CD14-positive monocyte (primary cell): ENCODE measurements around the gene HEY2. TPM values are rescaled to one million over a fixed set of nuclear protein-coding genes. Genes with fewer than 3 reads are reported as not detected.

Source experiments
- DNase-seq, 3 donors: peaks; one replicate each; pipeline ENCODE4 v3.0.0-alpha.2; 2011 to 2022
- H2AFZ ChIP-seq: 2 replicates; pipeline ENCODE4 v1.6.0; 2012; ENCODE audit warnings: mild to moderate bottlenecking, low read depth, low read length, inconsistent platforms; ENCODE audit not compliant: insufficient read depth, poor library complexity, severe bottlenecking
- H3K27ac ChIP-seq, 2 donors: 1 replicate in 1 of 2; 2 replicates in 1 of 2; pipeline ENCODE4 v1.5.1; 2012 to 2013; ENCODE audit warnings: low read length in 2 of 2, control low read depth in 1 of 2, inconsistent platforms in 1 of 2, low read depth in 1 of 2, mild to moderate bottlenecking in 1 of 2
- H3K27me3 ChIP-seq, 2 donors: one replicate each; pipeline versions ENCODE4 v1.6.0 to v1.6.1; 2011 to 2013; ENCODE audit warnings: low read length in 2 of 2; ENCODE audit not compliant: control insufficient read depth in 2 of 2, insufficient read depth in 2 of 2
- H3K36me3 ChIP-seq, 2 donors: replicated peaks in 1 of 2; 1 replicate in 1 of 2; 2 replicates in 1 of 2; pipeline versions ENCODE4 v1.5.1 to v1.6.1; 2012 to 2013; ENCODE audit warnings: low read length in 2 of 2, control low read depth in 1 of 2, inconsistent platforms in 1 of 2, mild to moderate bottlenecking in 1 of 2; ENCODE audit not compliant: insufficient read depth in 2 of 2, control insufficient read depth in 1 of 2
- H3K4me1 ChIP-seq, 2 donors: 1 replicate in 1 of 2; 2 replicates in 1 of 2; pipeline versions ENCODE4 v1.5.1 to v1.6.1; 2012 to 2013; ENCODE audit warnings: low read length in 2 of 2, control low read depth in 1 of 2, inconsistent platforms in 1 of 2, mild to moderate bottlenecking in 1 of 2, moderate library complexity in 1 of 2; ENCODE audit not compliant: insufficient read depth in 2 of 2, control insufficient read depth in 1 of 2
- H3K4me2 ChIP-seq: replicated peaks from 2 replicates; pipeline ENCODE3; 2012; ENCODE audit warnings: low read length, moderate library complexity, mild to moderate bottlenecking; ENCODE audit not compliant: poor library complexity, severe bottlenecking; ENCODE audit errors: extremely low read depth
- H3K4me3 ChIP-seq, 3 experiments: fragments of 200-600 bp in 1 of 3; sonication (generic) in 1 of 3; replicated peaks in 1 of 3; 1 replicate in 2 of 3; 2 replicates in 1 of 3; pipeline ENCODE4 v1.5.1; 2011 to 2013; ENCODE audit warnings: low read length in 3 of 3, mild to moderate bottlenecking in 3 of 3, control low read depth in 2 of 3, low read depth in 2 of 3, inconsistent platforms in 1 of 3, moderate library complexity in 1 of 3
- H3K79me2 ChIP-seq: 2 replicates; pipeline ENCODE4 v1.6.0; 2012; ENCODE audit warnings: mild to moderate bottlenecking, control low read depth, inconsistent platforms, low read length, moderate library complexity; ENCODE audit not compliant: insufficient read depth
- H3K9ac ChIP-seq: 2 replicates; pipeline ENCODE4 v1.6.0; 2017; ENCODE audit warnings: low read length, mild to moderate bottlenecking; ENCODE audit not compliant: insufficient read depth, poor library complexity, severe bottlenecking
- H3K9me3 ChIP-seq, 2 donors: replicated peaks in 1 of 2; 1 replicate in 1 of 2; 2 replicates in 1 of 2; pipeline versions ENCODE4 v1.5.1 to v1.6.1; 2012 to 2013; ENCODE audit warnings: low read length in 2 of 2, control low read depth in 1 of 2; ENCODE audit not compliant: control insufficient read depth in 1 of 2, insufficient read depth in 1 of 2
- H4K20me1 ChIP-seq: 2 replicates; pipeline ENCODE4 v1.6.0; 2012; ENCODE audit warnings: mild to moderate bottlenecking, low read length, control low read depth, moderate library complexity; ENCODE audit not compliant: insufficient read depth
- H3K27ac Mint-ChIP-seq, 7 donors: one replicate each; pipeline ENCODE4 v1.8.0; 2020; ENCODE audit warnings: mild to moderate bottlenecking in 7 of 7, mixed read lengths in 7 of 7, moderate library complexity in 6 of 7, inconsistent platforms in 2 of 7
- H3K27me3 Mint-ChIP-seq, 3 donors: one replicate each; pipeline ENCODE4 v1.8.0; 2021 to 2022; ENCODE audit warnings: low read depth in 3 of 3, mild to moderate bottlenecking in 3 of 3, mixed read lengths in 3 of 3, moderate library complexity in 3 of 3, inconsistent platforms in 1 of 3
- H3K36me3 Mint-ChIP-seq, 2 donors: one replicate each; pipeline ENCODE4 v1.8.0; 2020; ENCODE audit warnings: mixed read lengths in 2 of 2, inconsistent platforms in 1 of 2, mild to moderate bottlenecking in 1 of 2
- H3K4me1 Mint-ChIP-seq: one replicate; pipeline ENCODE4 v1.8.0; 2020; ENCODE audit warnings: mild to moderate bottlenecking, mixed read lengths
- H3K4me3 Mint-ChIP-seq, 2 donors: one replicate each; pipeline ENCODE4 v1.8.0; 2020; ENCODE audit warnings: mild to moderate bottlenecking in 2 of 2, mixed read lengths in 2 of 2, moderate library complexity in 1 of 2
- H3K9me3 Mint-ChIP-seq, 7 donors: one replicate each; pipeline ENCODE4 v1.8.0; 2020 to 2022; ENCODE audit warnings: mixed read lengths in 7 of 7, mild to moderate bottlenecking in 6 of 7, moderate library complexity in 6 of 7, inconsistent platforms in 2 of 7
- CTCF ChIP-seq: fragments of 200-600 bp; IDR thresholded peaks from one replicate; pipeline ENCODE4 v1.8.0; 2022; ENCODE audit warnings: antibody characterized with exemption, mild to moderate bottlenecking
- WGBS: methylation state at CpG from one replicate; pipeline ENCODE4 v1.1.5; 2013; ENCODE audit warnings: missing lambda C conversion rate; ENCODE audit not compliant: insufficient coverage; 5-methylcytosine and 5-hydroxymethylcytosine counted together
- intact Hi-C, 2 donors: fragments of 100-400 bp; cut with micrococcal nuclease; formaldehyde crosslinking; loops; one replicate each; pipeline versions ENCODE4 v1.15.0 to v1.15.1; 2023
- polyA plus RNA-seq, 3 donors: library from polyadenylated mRNA; depleted of rRNA in 1 of 3; unstranded in 2 of 3; stranded (reverse) in 1 of 3; fragments of 300-500 nt in 2 of 3; fragments of >200 nt in 1 of 3; fragmentation: Illumina TruSeq in 2 of 3; gene quantifications; 1 replicate in 2 of 3; 2 replicates in 1 of 3; pipeline ENCODE4 v1.2.3, GENCODE V29; 2012 to 2021

Gene HEY2
- polyA plus RNA-seq, 3 donors: not detected

- Histone ChIP-seq H3K4me3 (peak overlapping the region; percentile 23 to 78 (median 44)), H3K9me3 (peaks cover 6 to 15% of the 10 kb centered on the region in 2 donors), H3K27me3 (peaks cover 94% of the 10 kb centered on the region in 2 donors), H3K27ac (no peak overlapping the region), H3K4me2 (peak overlapping the region; percentile 91), H3K9ac (no peak overlapping the region), H3K4me1 (peaks cover 41% of the 10 kb centered on the region in 2 donors), H3K79me2 (no peaks in the 10 kb centered on the region), H3K36me3 (no peaks in the 10 kb centered on the region), H4K20me1 (no peaks in the 10 kb centered on the region), H2AFZ (peak overlapping the region; percentile 90)
- 3% methylated on average over 29 of the region's 35 CpGs for WGBS
- peaks cover 0 to 26% (median 21%) of the 10 kb centered on the region in 7 donors for H3K9me3 Mint-ChIP-seq
- H3K4me1 Mint-ChIP-seq: peaks cover 40% of the 10 kb centered on the region
- DNase-seq: no peak
- H3K4me3 Mint-ChIP-seq: peak overlapping the region; percentile 87 to 95
- peak overlapping the region in 4 of 7 donors; percentile 12 to 75 (median 56) for H3K27ac Mint-ChIP-seq
- H3K36me3 Mint-ChIP-seq: peaks cover 10 to 18% of the 10 kb centered on the region in 2 donors
- TF ChIP-seq CTCF: no peak
- peaks cover 83 to 93% (median 84%) of the 10 kb centered on the region in 3 donors for H3K27me3 Mint-ChIP-seq
- intact Hi-C loops: loop anchor here in 1 of 2 donors (5.0 kb wide), 1 partner anchor 438 kb away; no protein-coding TSS in a partner anchor
Measured at GRCh38 chr6:125749865-125750691, 646 bp downstream of the HEY2 start.

GRCh38 chr6:125750692-125751333 is 1.4 kb downstream of the HEY2 start:
- Mint-ChIP-seq H3K27me3 (peaks cover 78 to 92% (median 79%) of the 10 kb centered on the region in 3 donors), H3K4me1 (peaks cover 40% of the 10 kb centered on the region), H3K9me3 (peaks cover 0 to 26% (median 21%) of the 10 kb centered on the region in 7 donors), H3K27ac (no peak overlapping the region), H3K4me3 (peak overlapping the region; percentile 87 to 95), H3K36me3 (peaks cover 10 to 18% of the 10 kb centered on the region in 2 donors)
- no peak for TF ChIP-seq CTCF
- peaks cover 41% of the 10 kb centered on the region in 2 donors for H3K4me1 ChIP-seq
- peak overlapping the region; percentile 91 for H3K4me2 ChIP-seq
- H3K79me2 ChIP-seq: no peaks in the 10 kb centered on the region
- WGBS: 11% methylated on average over 4 of the region's 4 CpGs
- H3K27me3 ChIP-seq: peaks cover 94% of the 10 kb centered on the region in 2 donors
- intact Hi-C loops: loop anchor here in 1 of 2 donors (5.0 kb wide), 1 partner anchor 439 kb away; no protein-coding TSS in a partner anchor
- H4K20me1 ChIP-seq: no peaks in the 10 kb centered on the region
- no peak for DNase-seq
- H3K27ac ChIP-seq: no peak overlapping the region
- peaks cover 6 to 14% of the 10 kb centered on the region in 2 donors for H3K9me3 ChIP-seq
- H3K4me3 ChIP-seq: peak overlapping the region in 1 of 3 experiments; percentile 78
- H3K9ac ChIP-seq: no peak overlapping the region
- no peak overlapping the region for H2AFZ ChIP-seq
- no peaks in the 10 kb centered on the region for H3K36me3 ChIP-seq
